Activated effector memory CD4-positive, alpha-beta T cell treated with anti-CD3 and anti-CD28 coated beads, Interleukin-2, amount 50 U/mL, for 16 hours (primary cell): ENCODE results near the gene TIMP3.

Experiments used
- DNase-seq: peaks from one replicate; pipeline ENCODE4 v3.0.0-alpha.2; 2020

The TIMP3 gene

GRCh38 chr22:32900886-32901635, 99.6 kb downstream of the TIMP3 start:
- no peak for DNase-seq

DNA sequence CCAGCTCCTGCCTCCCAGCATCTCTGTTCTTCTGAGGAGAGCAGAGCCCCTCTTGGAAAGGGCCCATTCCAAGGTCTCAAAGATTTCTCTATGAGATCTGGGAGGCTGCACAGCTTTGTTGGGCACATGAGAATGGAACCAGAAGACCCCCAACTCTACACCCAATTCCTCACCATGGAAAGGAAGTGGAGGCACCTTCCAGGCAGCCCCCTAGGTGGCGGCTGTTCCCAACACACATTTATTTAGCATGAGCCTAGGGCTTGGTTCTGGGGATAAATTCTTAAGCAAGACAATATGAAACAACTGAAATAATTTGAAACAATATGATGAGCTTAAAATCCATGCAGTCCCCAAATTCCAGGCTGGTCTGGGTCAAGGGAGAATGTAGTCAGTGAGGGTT, 100.4 kb downstream of the TIMP3 start:
- no peak for DNase-seq

- DNase-seq: no peak
Measured at GRCh38 chr22:32903507-32903906, 102.0 kb downstream of the TIMP3 start.

GRCh38 chr22:32904044-32904443, 102.5 kb downstream of the TIMP3 start:
- no peak for DNase-seq

GRCh38 chr22:32905400-32905799, 103.9 kb downstream of the TIMP3 start:
- DNase-seq: no peak

DNA sequence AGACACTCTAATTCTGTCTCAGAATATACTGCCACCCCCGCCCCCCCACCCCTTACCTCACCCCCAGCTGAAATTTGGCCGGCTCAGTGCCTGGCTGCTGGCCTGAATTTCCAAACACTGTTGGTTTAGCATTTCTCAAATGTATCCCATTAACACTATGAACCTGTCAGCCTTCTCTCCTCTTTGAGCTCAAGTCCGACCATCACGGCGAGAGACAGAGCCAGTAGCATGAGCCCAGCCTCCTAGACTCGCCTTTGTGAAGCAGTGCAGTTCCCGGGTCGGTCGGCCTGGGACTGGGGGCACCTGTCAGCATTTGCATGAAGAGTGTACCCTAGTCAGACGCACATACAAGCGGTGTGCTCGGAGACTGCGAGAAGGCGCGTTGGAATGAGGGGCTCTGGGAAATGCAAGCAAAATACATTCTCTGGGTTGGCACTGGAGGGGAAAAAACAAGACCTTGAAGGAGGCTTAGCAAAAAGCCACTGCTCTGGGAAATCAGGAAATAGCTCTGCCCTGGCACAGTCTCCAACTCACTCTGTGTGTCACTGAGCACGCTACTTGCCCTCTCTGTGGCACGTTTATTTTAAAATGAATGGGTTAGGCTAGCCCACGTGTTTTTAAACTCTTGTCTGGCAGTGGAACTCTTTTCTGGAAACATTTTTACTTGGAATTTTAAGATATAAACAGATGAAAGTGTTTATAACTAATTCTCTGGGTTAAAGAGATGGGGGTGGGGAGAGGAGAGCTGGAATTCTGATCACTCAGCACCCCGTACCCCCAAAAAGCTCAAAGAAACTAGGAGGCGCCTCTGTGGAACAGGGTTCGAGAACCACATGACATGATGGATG, 108.3 kb downstream of the TIMP3 start:
- DNase-seq: no peak

- no peak for DNase-seq
Measured at GRCh38 chr22:32910429-32910772, 108.9 kb downstream of the TIMP3 start.

- DNase-seq: no peak
Measured at GRCh38 chr22:32911503-32911902, 110.0 kb downstream of the TIMP3 start.
